ENCODE results near the gene LAD1.

DNA sequence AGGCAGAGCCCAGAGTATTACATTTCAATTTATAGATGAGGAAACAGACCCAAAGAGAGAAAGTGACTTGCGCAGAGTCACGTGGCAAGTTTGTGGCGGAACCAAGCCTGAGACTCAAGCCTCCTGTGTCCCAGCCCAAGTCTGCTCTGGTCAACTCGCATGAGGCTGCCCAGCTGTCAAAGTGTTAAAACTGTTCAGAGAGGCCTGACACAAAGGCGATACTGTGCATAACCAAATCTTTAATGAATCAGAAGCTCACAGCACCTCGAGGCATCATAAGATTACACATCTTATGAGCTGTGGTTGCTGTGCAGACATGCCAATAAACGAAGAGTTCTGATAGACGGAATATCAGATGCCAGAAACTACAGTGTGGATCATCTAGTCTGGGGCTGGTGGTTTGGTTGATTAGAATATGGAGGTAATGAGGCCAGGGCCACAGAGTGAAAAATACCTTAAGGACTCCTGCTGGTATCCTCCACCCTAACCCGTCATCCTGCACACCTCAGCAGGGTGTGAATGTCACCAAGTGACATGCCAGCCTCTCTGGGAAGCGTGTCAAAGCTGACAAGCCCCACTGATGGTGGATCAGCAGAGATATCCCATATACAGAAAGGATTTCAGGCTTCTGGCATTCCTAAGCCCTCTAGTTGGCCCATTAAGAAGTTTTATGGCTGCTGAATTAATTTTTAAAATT, 63.8 kb downstream of the LAD1 start:
- TF ChIP-seq, protein P1, sequence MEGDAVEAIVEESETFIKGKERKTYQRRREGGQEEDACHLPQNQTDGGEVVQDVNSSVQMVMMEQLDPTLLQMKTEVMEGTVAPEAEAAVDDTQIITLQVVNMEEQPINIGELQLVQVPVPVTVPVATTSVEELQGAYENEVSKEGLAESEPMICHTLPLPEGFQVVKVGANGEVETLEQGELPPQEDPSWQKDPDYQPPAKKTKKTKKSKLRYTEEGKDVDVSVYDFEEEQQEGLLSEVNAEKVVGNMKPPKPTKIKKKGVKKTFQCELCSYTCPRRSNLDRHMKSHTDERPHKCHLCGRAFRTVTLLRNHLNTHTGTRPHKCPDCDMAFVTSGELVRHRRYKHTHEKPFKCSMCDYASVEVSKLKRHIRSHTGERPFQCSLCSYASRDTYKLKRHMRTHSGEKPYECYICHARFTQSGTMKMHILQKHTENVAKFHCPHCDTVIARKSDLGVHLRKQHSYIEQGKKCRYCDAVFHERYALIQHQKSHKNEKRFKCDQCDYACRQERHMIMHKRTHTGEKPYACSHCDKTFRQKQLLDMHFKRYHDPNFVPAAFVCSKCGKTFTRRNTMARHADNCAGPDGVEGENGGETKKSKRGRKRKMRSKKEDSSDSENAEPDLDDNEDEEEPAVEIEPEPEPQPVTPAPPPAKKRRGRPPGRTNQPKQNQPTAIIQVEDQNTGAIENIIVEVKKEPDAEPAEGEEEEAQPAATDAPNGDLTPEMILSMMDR (conservative IDR thresholded peaks at IDR 0.05 in 1 of 2, IDR thresholded peaks at IDR 0.05 in 1 of 2; ENCODE audit: extremely low read depth in 1 of 2, insufficient read depth in 1 of 2, low read depth in 1 of 2, low read length in 2 of 2), result no peak
- no peak for TF ChIP-seq EZH2 (IDR thresholded peaks at IDR 0.05; ENCODE audit: borderline replicate concordance, low read length)

Data from mammary epithelial cell (primary cell).